T-helper 2 cell treated with Interferon-gamma antibody and Interleukin-4, amounts not matched to agents 5 μg/mL and 100 μg/mL, for 36 hours (primary cell): ENCODE data around the gene BRSK2.

Experiments
- DNase-seq: peaks from one replicate; pipeline ENCODE4 v3.0.0; 2021; ENCODE audit warnings: low spot score
- H3K27ac Mint-ChIP-seq: one replicate; pipeline ENCODE4 v1.8.0; 2021; ENCODE audit warnings: mild to moderate bottlenecking, mixed read lengths
- H3K27me3 Mint-ChIP-seq: one replicate; pipeline ENCODE4 v1.8.0; 2021; ENCODE audit warnings: low read depth, mixed read lengths
- H3K36me3 Mint-ChIP-seq: one replicate; pipeline ENCODE4 v1.8.0; 2021; ENCODE audit warnings: low read depth, mixed read lengths
- H3K4me1 Mint-ChIP-seq: one replicate; pipeline ENCODE4 v1.8.0; 2021; ENCODE audit warnings: low read depth, mixed read lengths
- H3K4me3 Mint-ChIP-seq: one replicate; pipeline ENCODE4 v1.8.0; 2022; ENCODE audit warnings: mild to moderate bottlenecking, moderate library complexity, mixed read lengths
- H3K9me3 Mint-ChIP-seq: one replicate; pipeline ENCODE4 v1.8.0; 2021; ENCODE audit warnings: mixed read lengths

Gene BRSK2

DNA sequence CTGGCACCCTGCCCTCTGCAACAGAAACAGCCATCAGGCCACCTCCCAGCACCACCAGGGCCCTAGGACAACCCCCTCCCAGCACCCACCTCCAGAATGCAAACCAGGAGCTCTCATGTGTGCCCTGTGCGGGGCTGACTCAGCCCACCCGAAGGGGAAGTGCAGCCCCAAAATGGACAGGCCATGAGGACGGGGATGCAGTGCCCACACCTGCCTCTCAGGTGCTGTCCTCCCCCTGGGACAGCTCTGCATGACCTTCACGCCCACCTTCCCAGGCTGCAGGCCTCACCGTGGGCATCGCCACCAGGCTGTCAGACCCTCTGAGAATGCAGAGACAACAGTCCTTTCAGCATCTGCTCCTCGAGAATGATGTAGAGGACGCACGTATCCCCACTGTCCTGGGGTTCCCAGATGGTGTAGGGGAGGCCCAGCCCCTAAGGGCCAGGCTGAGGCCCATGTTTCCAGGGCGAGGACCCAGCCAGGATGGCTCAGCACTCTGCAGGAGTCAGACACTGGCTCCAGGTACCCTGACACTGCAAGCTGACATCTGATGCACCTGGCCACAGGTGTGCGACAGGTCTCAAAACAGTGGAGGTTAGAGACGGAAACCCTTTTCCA, 83.4 kb downstream of the BRSK2 start:
- DNase-seq = no peak
- Mint-ChIP-seq H3K36me3 (no peaks in the 10 kb centered on the region), H3K9me3 (no peaks in the 10 kb centered on the region), H3K4me3 (no peak overlapping the region), H3K4me1 (no peaks in the 10 kb centered on the region), H3K27me3 (no peaks in the 10 kb centered on the region), H3K27ac (no peak overlapping the region)

DNA sequence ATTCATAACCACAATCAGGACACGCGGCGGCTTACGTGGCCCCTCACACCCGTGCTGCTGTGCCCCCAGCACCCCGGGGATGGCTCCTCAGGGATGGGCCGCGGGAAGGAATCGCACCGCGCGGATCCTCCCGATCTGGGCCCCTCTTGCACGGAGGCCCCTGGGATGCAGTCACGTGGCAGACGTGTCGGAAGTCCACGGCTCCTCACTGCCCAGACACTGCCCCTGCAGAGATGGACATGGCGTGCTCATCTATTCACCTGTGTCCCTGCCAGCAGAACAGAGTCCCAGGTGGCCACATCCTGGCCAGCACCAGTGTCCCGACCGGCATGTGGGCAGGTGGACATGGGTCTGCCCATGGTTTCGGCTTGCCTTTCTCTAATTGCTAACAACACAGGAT, 84.1 kb downstream of the BRSK2 start:
- Mint-ChIP-seq H3K27ac (no peak overlapping the region), H3K27me3 (no peaks in the 10 kb centered on the region), H3K9me3 (no peaks in the 10 kb centered on the region), H3K4me1 (no peaks in the 10 kb centered on the region), H3K36me3 (peaks cover 2% of the 10 kb centered on the region), H3K4me3 (no peak overlapping the region)
- DNase-seq = no peak

DNA sequence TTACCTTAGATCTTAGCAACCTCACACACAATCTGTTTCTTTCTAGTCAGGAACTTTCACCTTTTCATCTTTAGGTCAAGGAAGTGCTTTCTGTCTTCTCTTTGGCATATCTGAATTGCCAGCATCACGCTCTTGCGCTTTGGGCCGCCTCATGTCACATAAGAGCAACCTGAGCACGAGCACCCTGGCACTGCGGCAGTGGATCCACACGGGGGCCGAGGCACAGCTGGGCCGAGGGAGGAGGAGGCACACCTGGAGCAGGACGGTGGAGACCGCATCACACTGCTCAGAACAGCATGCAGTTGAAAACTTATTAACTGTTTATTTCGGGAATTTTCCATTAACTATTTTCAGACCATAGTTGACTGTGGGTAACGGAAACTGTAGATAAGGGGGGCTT, 86.1 kb downstream of the BRSK2 start:
- peaks cover 4% of the 10 kb centered on the region for H3K36me3 Mint-ChIP-seq
- H3K4me1 Mint-ChIP-seq = no peaks in the 10 kb centered on the region
- DNase-seq = no peak
- no peak overlapping the region for H3K4me3 Mint-ChIP-seq
- no peak overlapping the region for H3K27ac Mint-ChIP-seq
- H3K9me3 Mint-ChIP-seq = no peaks in the 10 kb centered on the region
- H3K27me3 Mint-ChIP-seq = no peaks in the 10 kb centered on the region

DNA sequence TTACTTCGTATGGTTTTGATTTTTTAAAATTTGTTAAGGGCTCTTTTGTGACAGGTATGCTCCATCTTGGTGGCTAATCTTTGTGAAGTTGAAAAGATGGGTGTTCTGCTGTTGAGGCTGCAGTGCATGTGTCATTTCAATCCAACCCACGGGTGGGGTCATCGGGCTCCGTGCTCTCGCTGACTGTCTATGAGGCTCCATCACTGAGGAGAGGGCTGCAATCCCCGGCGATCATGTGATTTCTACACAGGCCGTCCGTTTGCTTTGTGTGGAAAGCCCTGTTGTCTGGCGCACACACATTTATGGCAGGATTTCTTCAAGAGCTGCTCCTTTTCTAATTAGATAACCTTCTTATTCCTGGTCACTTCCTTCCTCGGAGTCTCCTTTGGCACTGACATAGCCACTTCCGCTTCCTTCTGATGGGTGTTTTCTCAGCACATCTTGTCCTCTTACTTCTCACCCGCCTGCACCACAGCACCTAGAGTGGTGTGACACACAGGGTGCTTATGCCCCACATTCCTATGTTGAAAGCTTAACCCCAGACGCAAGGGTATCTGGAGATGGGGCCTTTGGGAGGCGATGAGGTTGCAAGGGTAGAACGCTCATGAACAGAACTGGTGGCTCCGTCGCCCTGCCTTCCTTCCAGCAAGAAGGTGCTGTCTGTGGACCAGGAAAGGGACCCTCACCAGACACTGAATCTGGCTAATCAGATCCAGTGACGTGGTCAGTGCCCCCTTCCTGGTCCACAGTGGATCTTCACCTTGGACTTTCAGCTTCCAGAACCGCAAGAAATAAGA, 87.4 kb downstream of the BRSK2 start:
- no peak overlapping the region for H3K4me3 Mint-ChIP-seq
- H3K27me3 Mint-ChIP-seq = no peaks in the 10 kb centered on the region
- DNase-seq = no peak
- peaks cover 4% of the 10 kb centered on the region for H3K36me3 Mint-ChIP-seq
- H3K4me1 Mint-ChIP-seq = no peaks in the 10 kb centered on the region
- H3K9me3 Mint-ChIP-seq = no peaks in the 10 kb centered on the region
- no peak overlapping the region for H3K27ac Mint-ChIP-seq

DNA sequence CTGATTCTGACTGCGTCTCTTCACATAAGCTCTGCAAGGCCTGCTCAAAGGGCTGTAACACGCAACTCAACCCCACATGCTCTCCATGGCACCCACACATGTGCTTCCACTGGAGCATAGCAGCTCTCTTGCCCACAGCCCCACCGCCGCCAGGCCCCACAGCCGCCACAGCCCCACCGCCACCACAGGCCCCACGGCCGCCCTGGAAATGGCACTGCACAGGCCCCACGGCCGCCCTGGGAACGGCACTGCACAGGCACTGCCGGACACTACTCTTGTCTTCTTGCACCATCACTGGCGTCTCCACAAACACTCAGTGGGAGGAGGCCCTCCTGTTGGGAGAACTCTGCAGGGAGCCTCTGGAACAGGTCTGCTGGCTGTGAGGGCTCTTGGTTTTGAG, 88.3 kb downstream of the BRSK2 start:
- Mint-ChIP-seq H3K9me3 (no peaks in the 10 kb centered on the region), H3K36me3 (peaks cover 4% of the 10 kb centered on the region), H3K27ac (no peak overlapping the region), H3K4me3 (no peak overlapping the region), H3K27me3 (no peaks in the 10 kb centered on the region), H3K4me1 (no peaks in the 10 kb centered on the region)
- DNase-seq = no peak

DNA sequence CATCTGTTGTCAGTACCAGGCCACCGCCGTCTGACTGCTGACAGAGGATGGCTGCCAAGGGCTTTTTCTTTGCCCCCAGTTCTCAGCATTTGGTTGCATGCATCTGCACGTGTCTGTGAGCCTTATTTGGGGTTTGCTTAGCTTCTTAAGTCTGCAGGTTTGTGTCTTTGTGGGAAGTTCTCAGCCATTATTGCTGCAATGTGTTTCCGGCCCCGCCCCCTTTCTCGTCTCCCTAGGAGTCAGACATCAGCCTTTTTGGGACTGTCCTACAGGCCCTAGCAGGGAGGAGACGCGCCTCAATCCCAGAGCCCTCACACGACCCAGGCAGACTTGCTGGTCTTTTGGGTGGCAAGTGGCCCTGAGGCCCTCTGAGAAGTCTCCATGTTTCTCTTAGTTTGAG, 88.8 kb downstream of the BRSK2 start:
- Mint-ChIP-seq H3K27me3 (no peaks in the 10 kb centered on the region), H3K36me3 (peaks cover 4% of the 10 kb centered on the region), H3K4me3 (no peak overlapping the region), H3K27ac (peak overlapping the region; percentile 31), H3K4me1 (no peaks in the 10 kb centered on the region), H3K9me3 (no peaks in the 10 kb centered on the region)
- no peak for DNase-seq

DNA sequence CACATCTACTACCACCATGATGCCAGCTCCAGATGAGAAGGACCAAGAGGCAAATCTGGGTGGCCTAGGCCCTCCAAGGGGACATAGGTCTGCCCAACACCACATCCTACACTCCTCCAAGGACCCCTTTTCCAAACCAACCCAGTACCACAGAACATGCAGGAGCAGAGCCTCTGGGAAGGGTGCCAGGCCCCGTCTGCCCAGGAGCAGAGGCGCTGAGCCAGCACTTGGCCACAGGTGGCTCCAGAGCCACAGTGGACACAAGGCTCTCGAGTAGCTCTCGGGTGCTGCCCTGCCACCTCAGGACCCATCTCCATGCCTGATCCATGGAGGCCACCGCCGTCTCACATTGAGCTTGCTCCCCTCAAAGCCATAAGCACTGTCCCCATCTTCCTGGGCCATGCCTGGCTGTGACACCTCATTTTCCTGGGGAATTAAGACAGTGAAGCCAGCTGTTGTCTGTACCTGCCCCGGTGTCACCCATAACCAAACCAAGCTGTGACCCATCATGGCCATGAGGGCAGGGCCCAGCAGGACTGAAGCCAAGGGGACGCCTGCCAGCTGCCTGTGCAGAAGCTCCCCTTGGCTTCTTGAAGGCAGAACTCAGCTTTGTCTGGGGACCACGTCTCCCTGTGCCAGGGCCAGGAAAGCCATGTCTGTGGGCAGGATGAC, 89.4 kb downstream of the BRSK2 start:
- no peak overlapping the region for H3K27ac Mint-ChIP-seq
- H3K27me3 Mint-ChIP-seq = no peaks in the 10 kb centered on the region
- no peaks in the 10 kb centered on the region for H3K4me1 Mint-ChIP-seq
- H3K4me3 Mint-ChIP-seq = no peak overlapping the region
- peaks cover 4% of the 10 kb centered on the region for H3K36me3 Mint-ChIP-seq
- no peaks in the 10 kb centered on the region for H3K9me3 Mint-ChIP-seq
- DNase-seq = no peak

DNA sequence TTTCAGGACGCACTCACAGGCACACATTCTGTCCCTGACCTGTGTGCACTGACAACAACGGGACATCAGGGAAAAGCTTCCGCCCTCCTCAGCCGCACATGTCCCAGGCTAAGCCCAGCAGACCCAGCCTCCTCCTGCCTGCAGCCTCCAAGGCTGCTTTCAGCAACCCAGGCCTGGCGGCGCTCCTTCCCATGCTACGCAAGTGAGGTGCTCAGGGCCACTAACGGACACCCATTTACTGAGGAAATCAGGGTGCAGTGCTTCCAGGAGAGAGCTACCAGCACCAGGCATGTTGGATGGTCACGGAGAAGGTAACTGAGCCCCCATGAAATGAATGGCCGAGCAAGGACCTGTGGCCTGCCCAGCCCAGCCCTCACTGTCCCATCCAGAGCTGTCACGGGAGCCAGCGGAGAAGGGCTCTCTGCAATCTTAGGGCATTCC, 90.0 kb downstream of the BRSK2 start:
- H3K36me3 Mint-ChIP-seq = peaks cover 4% of the 10 kb centered on the region

DNA sequence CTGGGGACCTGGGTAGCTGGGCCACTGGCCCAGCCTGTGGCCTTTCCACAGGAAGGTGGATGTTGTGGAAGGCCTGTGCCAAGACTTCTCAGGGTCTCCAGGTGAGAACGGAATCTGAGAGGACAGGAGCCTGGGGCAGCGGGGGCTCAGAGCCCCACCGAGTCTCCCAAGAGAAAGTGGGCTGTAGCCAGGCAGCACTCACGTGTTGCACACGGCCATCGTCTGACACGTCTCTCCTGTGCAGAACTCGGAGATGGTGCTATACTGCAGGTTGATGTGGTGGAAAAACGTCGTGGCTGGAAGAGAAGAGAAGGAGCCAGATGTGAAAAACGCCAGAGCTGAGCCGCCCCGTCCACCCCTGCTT, 90.4 kb downstream of the BRSK2 start:
- Mint-ChIP-seq H3K27ac (no peak overlapping the region), H3K4me3 (no peak overlapping the region), H3K4me1 (no peaks in the 10 kb centered on the region), H3K9me3 (no peaks in the 10 kb centered on the region), H3K36me3 (peaks cover 4% of the 10 kb centered on the region), H3K27me3 (no peaks in the 10 kb centered on the region)
- no peak for DNase-seq

More for the DNA sequence above, 90.0 kb downstream of the BRSK2 start:
- no peaks in the 10 kb centered on the region for H3K4me1 Mint-ChIP-seq
- H3K27ac Mint-ChIP-seq = no peak overlapping the region
- H3K27me3 Mint-ChIP-seq = no peaks in the 10 kb centered on the region
- no peak overlapping the region for H3K4me3 Mint-ChIP-seq
- no peak for DNase-seq
- H3K9me3 Mint-ChIP-seq = no peaks in the 10 kb centered on the region

DNA sequence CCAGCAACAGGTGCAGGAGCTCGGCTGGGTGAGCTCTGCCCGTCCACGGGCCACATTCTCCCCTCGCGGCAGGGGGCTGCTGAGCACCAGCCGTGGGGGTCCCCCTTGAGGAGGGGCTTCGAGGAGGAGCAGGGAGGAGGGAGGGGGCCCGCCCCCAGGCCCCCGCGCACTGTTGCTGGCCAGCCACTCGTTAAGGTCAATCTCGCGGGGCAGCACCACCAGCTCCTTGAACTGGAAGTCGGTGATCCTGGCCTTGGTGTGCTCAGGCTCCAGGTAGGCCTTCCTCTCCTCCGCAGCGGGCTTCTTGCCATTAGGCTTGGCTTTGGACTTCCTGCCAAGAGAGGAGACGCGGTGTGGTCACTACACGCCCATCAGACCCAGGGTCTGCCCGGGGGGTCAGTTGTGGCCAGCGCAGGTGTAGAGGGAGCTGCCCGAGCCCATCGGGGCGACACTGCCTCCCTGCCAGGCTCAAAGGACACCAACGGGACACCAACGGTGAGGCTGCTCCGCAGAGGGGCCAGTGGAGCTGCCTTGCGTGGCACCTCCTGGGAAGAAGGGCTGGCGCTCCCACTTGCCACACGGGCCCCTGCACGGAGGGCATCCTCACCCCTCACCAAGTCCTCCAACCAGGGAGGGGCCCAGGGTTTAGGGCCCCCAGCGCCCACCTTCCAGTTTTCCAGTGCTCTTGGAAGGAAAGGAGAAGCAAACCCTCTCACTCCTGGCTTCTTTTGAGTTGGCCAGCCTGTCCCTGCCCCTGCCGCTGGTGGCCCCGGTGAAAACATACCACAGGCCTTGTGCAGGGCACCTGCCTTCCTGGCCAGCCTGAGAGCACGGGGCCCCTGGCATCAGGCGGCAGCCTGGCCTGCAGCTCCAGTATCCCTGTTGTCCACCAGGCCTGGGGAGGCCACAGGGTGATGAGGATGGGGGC, 91.1 kb downstream of the BRSK2 start:
- Mint-ChIP-seq H3K36me3 (peaks cover 4% of the 10 kb centered on the region), H3K9me3 (no peaks in the 10 kb centered on the region), H3K27me3 (no peaks in the 10 kb centered on the region), H3K27ac (no peak overlapping the region), H3K4me3 (no peak overlapping the region), H3K4me1 (no peaks in the 10 kb centered on the region)
- no peak for DNase-seq

DNA sequence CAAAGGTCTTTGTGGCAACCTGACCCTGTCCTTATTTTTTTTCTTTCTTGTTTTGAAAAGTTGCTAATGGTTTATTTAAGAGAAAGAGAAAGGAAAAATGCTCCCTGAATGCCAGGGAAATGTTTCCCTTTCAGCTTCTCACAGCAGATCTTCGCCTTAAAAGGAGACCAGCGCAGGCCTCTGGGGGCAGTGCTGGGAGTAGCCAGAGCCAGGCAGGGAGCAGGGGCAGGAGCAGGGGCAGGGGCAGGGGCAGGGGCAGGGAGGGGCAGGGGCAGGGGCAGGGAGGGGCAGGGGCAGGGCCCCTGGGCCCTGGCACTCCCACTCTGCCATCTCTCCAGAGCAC, 91.7 kb downstream of the BRSK2 start:
- H3K4me3 Mint-ChIP-seq = no peak overlapping the region
- no peaks in the 10 kb centered on the region for H3K27me3 Mint-ChIP-seq

DNA sequence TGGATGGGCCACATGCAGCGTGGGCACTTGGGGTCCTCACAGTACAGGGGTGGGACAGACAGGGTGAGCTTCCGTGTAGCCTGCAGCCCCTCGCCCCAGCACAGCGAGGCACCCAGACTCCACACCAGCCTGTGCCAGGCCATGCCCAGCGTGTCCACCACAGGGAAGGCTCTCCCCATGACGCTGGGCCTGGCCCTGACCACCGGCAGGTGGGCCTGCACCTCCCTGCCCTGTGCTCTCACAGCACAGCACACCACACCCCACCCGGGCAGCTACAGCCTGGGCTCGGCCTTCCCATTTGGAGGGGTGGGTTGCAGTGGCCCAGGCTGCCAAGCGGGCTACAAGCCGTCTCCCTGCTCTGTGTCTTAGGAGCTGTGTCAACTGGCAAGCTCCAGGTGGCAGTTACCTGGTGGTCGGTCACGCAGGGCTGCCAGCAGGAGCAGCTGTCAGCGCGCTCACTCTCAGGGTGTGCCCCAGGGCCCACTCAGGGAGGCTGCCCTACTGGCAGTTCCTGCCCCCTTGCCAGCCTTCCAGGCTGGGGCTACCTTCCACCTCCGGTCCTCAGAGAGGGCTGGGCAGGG, 92.2 kb downstream of the BRSK2 start:
- Mint-ChIP-seq H3K9me3 (no peaks in the 10 kb centered on the region), H3K4me3 (no peak overlapping the region), H3K4me1 (no peaks in the 10 kb centered on the region), H3K27ac (no peak overlapping the region), H3K36me3 (peaks cover 4% of the 10 kb centered on the region), H3K27me3 (no peaks in the 10 kb centered on the region)
- DNase-seq = no peak

More for the DNA sequence above, 91.7 kb downstream of the BRSK2 start:
- no peaks in the 10 kb centered on the region for H3K4me1 Mint-ChIP-seq
- H3K27ac Mint-ChIP-seq = no peak overlapping the region
- DNase-seq = no peak
- peaks cover 4% of the 10 kb centered on the region for H3K36me3 Mint-ChIP-seq
- no peaks in the 10 kb centered on the region for H3K9me3 Mint-ChIP-seq

DNA sequence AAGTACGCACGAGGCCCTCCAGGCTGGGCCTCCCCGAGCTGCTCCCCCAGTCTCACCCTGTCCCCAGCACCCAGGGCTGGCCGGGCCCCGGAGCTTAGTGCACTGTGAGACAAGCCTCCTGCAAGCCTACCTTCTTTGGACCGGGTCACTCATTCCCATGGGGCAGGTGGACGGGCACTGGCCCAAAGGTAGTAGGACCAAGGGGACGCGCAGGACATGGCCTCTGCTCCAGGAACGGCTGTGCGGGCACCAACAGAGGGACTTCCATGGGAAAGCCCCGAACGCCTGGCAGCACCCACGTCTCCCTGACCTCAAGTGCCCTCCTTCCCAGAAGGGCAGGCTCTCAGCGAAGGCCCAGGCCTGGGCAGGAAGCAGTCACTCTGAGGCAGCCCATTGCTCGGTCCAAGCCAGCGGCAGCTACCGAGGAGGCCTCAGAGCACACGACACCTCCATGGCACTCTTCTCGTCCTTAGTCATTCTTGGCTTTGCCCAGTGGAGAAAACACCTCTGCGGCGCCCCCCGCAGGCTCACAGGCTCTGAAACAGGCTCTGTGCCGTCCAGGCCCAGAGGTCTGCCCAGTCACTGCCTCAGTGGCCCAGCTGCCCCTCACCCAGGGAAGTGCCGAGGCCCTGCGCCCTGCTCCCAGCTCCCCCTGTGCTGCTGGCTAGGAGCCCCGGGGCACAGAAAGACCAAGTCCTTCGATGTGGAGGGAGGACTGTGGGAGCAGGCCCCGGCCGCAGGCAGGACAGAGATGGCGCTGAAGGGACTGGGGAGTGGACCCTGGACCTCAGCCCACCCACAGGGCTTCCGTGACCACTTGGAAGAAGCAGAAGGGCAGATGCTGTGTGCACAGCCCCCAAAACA, 93.1 kb downstream of the BRSK2 start:
- H3K27ac Mint-ChIP-seq = no peak overlapping the region
- no peak overlapping the region for H3K4me3 Mint-ChIP-seq

More for the DNA sequence above, 93.1 kb downstream of the BRSK2 start:
- no peaks in the 10 kb centered on the region for H3K4me1 Mint-ChIP-seq
- H3K36me3 Mint-ChIP-seq = peaks cover 4% of the 10 kb centered on the region
- H3K9me3 Mint-ChIP-seq = no peaks in the 10 kb centered on the region
- H3K27me3 Mint-ChIP-seq = no peaks in the 10 kb centered on the region
- no peak for DNase-seq
